ENCODE results near the gene OSBPL5.

The OSBPL5 gene

GRCh38 chr11:3136546-3137455 lies 28.3 kb downstream of the OSBPL5 start:
- Histone ChIP-seq H3K27ac (ENCODE audit: low read length) (no peak overlapping the region), H3K36me3 (ENCODE audit: control insufficient read depth in 2 of 2, insufficient read depth in 2 of 2, low read length in 2 of 2) (peaks cover 0 to 3% of the 10 kb centered on the region in 2 donors), H3K4me1 (ENCODE audit: control insufficient read depth, insufficient read depth, low read length) (peaks cover 33% of the 10 kb centered on the region), H3K4me3 (ENCODE audit: low read length in 2 of 2) (no peak overlapping the region), H3K9ac (ENCODE audit: low read length in 2 of 2) (no peak overlapping the region), H3K27me3 (ENCODE audit: control insufficient read depth in 1 of 2, insufficient read depth in 2 of 2, low read length in 2 of 2) (no peaks in the 10 kb centered on the region), H3K9me3 (ENCODE audit: control insufficient read depth in 2 of 2, low read length in 2 of 2) (no peaks in the 10 kb centered on the region)

- Histone ChIP-seq H3K4me1 (ENCODE audit: control insufficient read depth, insufficient read depth, low read length) (peaks cover 33% of the 10 kb centered on the region), H3K36me3 (ENCODE audit: control insufficient read depth in 2 of 2, insufficient read depth in 2 of 2, low read length in 2 of 2) (peaks cover 0 to 3% of the 10 kb centered on the region in 2 donors), H3K9ac (ENCODE audit: low read length in 2 of 2) (no peak overlapping the region), H3K27ac (ENCODE audit: low read length) (no peak overlapping the region), H3K4me3 (ENCODE audit: low read length in 2 of 2) (no peak overlapping the region), H3K27me3 (ENCODE audit: control insufficient read depth in 1 of 2, insufficient read depth in 2 of 2, low read length in 2 of 2) (no peaks in the 10 kb centered on the region), H3K9me3 (ENCODE audit: control insufficient read depth in 2 of 2, low read length in 2 of 2) (no peaks in the 10 kb centered on the region)
Measured at GRCh38 chr11:3135481-3136440, 29.3 kb downstream of the OSBPL5 start.

- no peaks in the 10 kb centered on the region for H3K9me3 ChIP-seq (ENCODE audit: control insufficient read depth in 2 of 2, low read length in 2 of 2)
- no peak overlapping the region for H3K9ac ChIP-seq (ENCODE audit: low read length in 2 of 2)
- H3K36me3 ChIP-seq (ENCODE audit: control insufficient read depth in 2 of 2, insufficient read depth in 2 of 2, low read length in 2 of 2), result peaks cover 0 to 3% of the 10 kb centered on the region in 2 donors
- peaks cover 31% of the 10 kb centered on the region for H3K4me1 ChIP-seq (ENCODE audit: control insufficient read depth, insufficient read depth, low read length)
- H3K27ac ChIP-seq (ENCODE audit: low read length), result no peak overlapping the region
- no peaks in the 10 kb centered on the region for H3K27me3 ChIP-seq (ENCODE audit: control insufficient read depth in 1 of 2, insufficient read depth in 2 of 2, low read length in 2 of 2)
- H3K4me3 ChIP-seq (ENCODE audit: low read length in 2 of 2), result no peak overlapping the region
Measured at GRCh38 chr11:3134651-3135480, 30.2 kb downstream of the OSBPL5 start.

GRCh38 chr11:3134218-3134621 lies 30.9 kb downstream of the OSBPL5 start:
- Histone ChIP-seq H3K9ac (ENCODE audit: low read length in 2 of 2) (no peak overlapping the region), H3K27me3 (ENCODE audit: control insufficient read depth in 1 of 2, insufficient read depth in 2 of 2, low read length in 2 of 2) (no peaks in the 10 kb centered on the region), H3K4me1 (ENCODE audit: control insufficient read depth, insufficient read depth, low read length) (peaks cover 26% of the 10 kb centered on the region), H3K27ac (ENCODE audit: low read length) (no peak overlapping the region), H3K9me3 (ENCODE audit: control insufficient read depth in 2 of 2, low read length in 2 of 2) (no peaks in the 10 kb centered on the region), H3K4me3 (ENCODE audit: low read length in 2 of 2) (no peak overlapping the region), H3K36me3 (ENCODE audit: control insufficient read depth in 2 of 2, insufficient read depth in 2 of 2, low read length in 2 of 2) (peaks cover 0 to 3% of the 10 kb centered on the region in 2 donors)

- H3K9ac ChIP-seq (ENCODE audit: low read length in 2 of 2), result no peak overlapping the region
- H3K27ac ChIP-seq (ENCODE audit: low read length), result no peak overlapping the region
- H3K36me3 ChIP-seq (ENCODE audit: control insufficient read depth in 2 of 2, insufficient read depth in 2 of 2, low read length in 2 of 2), result peaks cover 0 to 3% of the 10 kb centered on the region in 2 donors
- H3K9me3 ChIP-seq (ENCODE audit: control insufficient read depth in 2 of 2, low read length in 2 of 2), result no peaks in the 10 kb centered on the region
- peaks cover 20% of the 10 kb centered on the region for H3K4me1 ChIP-seq (ENCODE audit: control insufficient read depth, insufficient read depth, low read length)
- H3K4me3 ChIP-seq (ENCODE audit: low read length in 2 of 2), result no peak overlapping the region
- no peaks in the 10 kb centered on the region for H3K27me3 ChIP-seq (ENCODE audit: control insufficient read depth in 1 of 2, insufficient read depth in 2 of 2, low read length in 2 of 2)
Measured at GRCh38 chr11:3133261-3134217, 31.6 kb downstream of the OSBPL5 start.

- Histone ChIP-seq H3K27me3 (ENCODE audit: control insufficient read depth in 1 of 2, insufficient read depth in 2 of 2, low read length in 2 of 2) (no peaks in the 10 kb centered on the region), H3K4me3 (ENCODE audit: low read length in 2 of 2) (no peak overlapping the region), H3K9ac (ENCODE audit: low read length in 2 of 2) (no peak overlapping the region), H3K9me3 (ENCODE audit: control insufficient read depth in 2 of 2, low read length in 2 of 2) (no peaks in the 10 kb centered on the region), H3K4me1 (ENCODE audit: control insufficient read depth, insufficient read depth, low read length) (peaks cover 16% of the 10 kb centered on the region), H3K36me3 (ENCODE audit: control insufficient read depth in 2 of 2, insufficient read depth in 2 of 2, low read length in 2 of 2) (peaks cover 0 to 3% of the 10 kb centered on the region in 2 donors), H3K27ac (ENCODE audit: low read length) (no peak overlapping the region)
Measured at GRCh38 chr11:3132831-3133260, 32.3 kb downstream of the OSBPL5 start.

- no peaks in the 10 kb centered on the region for H3K9me3 ChIP-seq (ENCODE audit: control insufficient read depth in 2 of 2, low read length in 2 of 2)
- H3K27ac ChIP-seq (ENCODE audit: low read length), result no peak overlapping the region
- H3K36me3 ChIP-seq (ENCODE audit: control insufficient read depth in 2 of 2, insufficient read depth in 2 of 2, low read length in 2 of 2), result peaks cover 0 to 3% of the 10 kb centered on the region in 2 donors
- peaks cover 17% of the 10 kb centered on the region for H3K4me1 ChIP-seq (ENCODE audit: control insufficient read depth, insufficient read depth, low read length)
- no peak overlapping the region for H3K9ac ChIP-seq (ENCODE audit: low read length in 2 of 2)
- no peak overlapping the region for H3K4me3 ChIP-seq (ENCODE audit: low read length in 2 of 2)
- H3K27me3 ChIP-seq (ENCODE audit: control insufficient read depth in 1 of 2, insufficient read depth in 2 of 2, low read length in 2 of 2), result no peaks in the 10 kb centered on the region
Measured at GRCh38 chr11:3132271-3132781, 32.8 kb downstream of the OSBPL5 start.

GRCh38 chr11:3131330-3131941 lies 33.7 kb downstream of the OSBPL5 start:
- no peaks in the 10 kb centered on the region for H3K27me3 ChIP-seq (ENCODE audit: control insufficient read depth in 1 of 2, insufficient read depth in 2 of 2, low read length in 2 of 2)
- H3K4me1 ChIP-seq (ENCODE audit: control insufficient read depth, insufficient read depth, low read length), result peaks cover 20% of the 10 kb centered on the region
- H3K4me3 ChIP-seq (ENCODE audit: low read length in 2 of 2), result no peak overlapping the region
- H3K9ac ChIP-seq (ENCODE audit: low read length in 2 of 2), result no peak overlapping the region
- H3K36me3 ChIP-seq (ENCODE audit: control insufficient read depth in 2 of 2, insufficient read depth in 2 of 2, low read length in 2 of 2), result no peaks in the 10 kb centered on the region
- H3K27ac ChIP-seq (ENCODE audit: low read length), result no peak overlapping the region
- H3K9me3 ChIP-seq (ENCODE audit: control insufficient read depth in 2 of 2, low read length in 2 of 2), result no peaks in the 10 kb centered on the region

Measured in stomach smooth muscle (tissue), 2 donors.